HG03025 (cell line): ENCODE results near the gene ZBTB33.

Source experiments
- ATAC-seq: cut with Tn5 transposase; IDR thresholded peaks from one replicate; pipeline ENCODE4 v1.9.1; 2021; ENCODE audit warnings: mild to moderate bottlenecking, moderate library complexity; ENCODE audit not compliant: unreplicated experiment, low FRiP score

ZBTB33 gene

GRCh38 chrX:120262859-120263708 lies 12.5 kb downstream of the ZBTB33 start:
- ATAC-seq: no peak

DNA sequence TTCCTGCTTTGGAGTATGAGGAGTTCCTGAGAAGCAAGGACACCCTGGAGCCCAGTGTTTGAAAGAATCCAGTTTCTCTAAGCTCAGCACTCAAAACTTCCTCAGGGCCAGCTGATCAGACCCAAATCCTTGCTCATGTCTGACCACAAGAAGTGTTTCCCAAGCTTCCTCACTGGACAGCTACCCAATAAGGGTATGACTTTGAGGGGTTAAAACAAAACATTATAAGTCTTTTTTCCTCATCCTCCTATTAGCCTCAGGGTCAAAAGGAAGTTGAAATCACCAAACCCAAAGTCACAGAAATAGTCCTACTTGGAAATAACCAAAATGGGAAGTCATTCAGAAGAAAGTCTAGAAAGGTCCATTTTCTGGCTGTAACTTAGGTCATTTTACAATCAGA lies 13.7 kb downstream of the ZBTB33 start:
- ATAC-seq: no peak

GRCh38 chrX:120269373-120270035 lies 18.9 kb downstream of the ZBTB33 start:
- no peak for ATAC-seq

GRCh38 chrX:120270567-120270966 lies 20.0 kb downstream of the ZBTB33 start:
- no peak for ATAC-seq

DNA sequence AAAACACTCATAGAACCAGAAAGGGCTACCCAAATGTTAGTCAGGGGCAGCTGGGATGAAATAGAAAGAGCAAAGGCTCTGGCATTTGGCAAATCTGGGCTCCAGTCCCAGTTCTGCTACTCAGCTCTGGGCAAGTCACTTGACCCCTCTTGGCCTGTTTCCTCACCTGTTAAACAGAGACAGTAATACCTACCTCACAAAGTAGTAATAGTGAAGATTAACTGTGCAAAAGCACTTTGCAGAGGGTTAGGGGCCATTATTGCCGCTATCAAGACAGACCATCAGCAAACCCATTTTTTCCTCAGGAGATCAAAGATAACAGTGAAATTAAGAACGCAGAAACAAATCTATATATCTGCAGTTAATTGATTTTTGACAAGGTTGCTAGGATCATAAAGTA lies 20.6 kb downstream of the ZBTB33 start:
- ATAC-seq: no peak

- no peak for ATAC-seq
Measured at GRCh38 chrX:120274145-120274544, 23.5 kb downstream of the ZBTB33 start.

- no peak for ATAC-seq
Measured at GRCh38 chrX:120274958-120275357, 24.3 kb downstream of the ZBTB33 start.

DNA sequence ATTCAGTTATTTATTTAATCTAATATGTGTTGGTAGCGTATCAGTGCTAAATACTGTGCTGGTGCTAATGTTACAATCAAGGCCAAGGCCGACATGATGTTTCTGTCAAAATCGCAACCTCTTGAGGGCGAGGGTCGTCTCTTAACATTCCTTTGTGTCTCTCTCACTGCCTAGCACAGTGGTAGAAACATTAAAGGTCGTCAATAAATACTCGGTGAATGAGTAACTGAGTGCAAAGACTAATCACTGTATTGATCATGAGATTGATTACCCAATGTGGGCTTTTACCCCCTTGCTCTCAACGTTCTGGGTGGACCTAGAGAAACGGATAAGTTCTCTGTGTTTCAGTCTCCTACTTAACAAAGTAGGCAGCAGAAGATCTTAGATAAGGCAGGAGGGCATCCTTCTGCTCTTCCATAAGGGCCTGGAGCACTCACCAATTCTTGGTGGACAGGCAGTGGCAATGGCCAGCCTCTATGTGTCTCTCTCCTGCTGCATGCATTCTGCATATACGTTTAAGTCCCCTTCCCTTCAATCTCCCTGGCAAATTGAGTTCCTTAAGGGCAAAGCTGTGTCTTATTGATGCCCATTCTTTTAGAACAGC lies 30.5 kb downstream of the ZBTB33 start:
- no peak for ATAC-seq

- no peak for ATAC-seq
Measured at GRCh38 chrX:120281761-120282160, 31.1 kb downstream of the ZBTB33 start.

- ATAC-seq: no peak
Measured at GRCh38 chrX:120282697-120283096, 32.1 kb downstream of the ZBTB33 start.

- no peak for ATAC-seq
Measured at GRCh38 chrX:120286733-120287512, 36.3 kb downstream of the ZBTB33 start.

GRCh38 chrX:120287513-120288112 lies 37.0 kb downstream of the ZBTB33 start:
- no peak for ATAC-seq

DNA sequence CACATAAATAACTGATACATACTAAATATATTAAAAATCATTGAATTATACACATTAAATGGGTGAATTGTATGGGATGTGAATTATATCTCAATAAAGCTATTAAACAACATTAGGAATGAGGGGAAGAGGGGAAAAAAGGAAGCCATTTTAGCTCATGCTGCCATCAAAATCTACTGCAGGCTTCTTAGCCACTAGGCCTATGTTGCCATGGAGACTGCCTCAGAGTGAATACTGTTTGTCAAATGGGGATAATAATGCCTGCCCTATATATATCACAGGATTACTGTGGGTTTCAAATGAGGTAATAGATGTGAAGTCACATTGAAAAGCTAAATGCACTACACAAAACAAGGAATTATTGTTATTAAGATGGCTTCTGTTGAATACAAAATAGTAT lies 39.5 kb downstream of the ZBTB33 start:
- ATAC-seq: no peak

DNA sequence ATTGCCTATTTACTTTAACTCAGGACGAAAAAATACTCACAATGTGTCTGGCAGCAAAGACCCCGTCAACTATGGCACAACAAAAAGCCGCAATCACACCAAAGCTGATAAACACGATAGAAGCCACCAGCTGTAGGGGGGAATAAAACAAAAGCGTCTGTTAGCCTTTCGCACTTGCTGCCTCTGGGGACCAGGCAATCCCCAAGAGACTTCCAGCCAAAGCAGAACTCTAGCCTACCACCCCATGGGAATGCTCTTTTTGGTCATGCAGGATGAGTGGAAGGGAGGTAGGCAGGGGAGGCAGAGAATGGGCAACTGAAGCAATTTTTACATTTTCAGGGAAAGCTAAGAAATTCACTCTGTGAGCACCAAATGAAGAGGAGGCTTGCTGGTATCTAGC lies 40.6 kb downstream of the ZBTB33 start:
- no peak for ATAC-seq

DNA sequence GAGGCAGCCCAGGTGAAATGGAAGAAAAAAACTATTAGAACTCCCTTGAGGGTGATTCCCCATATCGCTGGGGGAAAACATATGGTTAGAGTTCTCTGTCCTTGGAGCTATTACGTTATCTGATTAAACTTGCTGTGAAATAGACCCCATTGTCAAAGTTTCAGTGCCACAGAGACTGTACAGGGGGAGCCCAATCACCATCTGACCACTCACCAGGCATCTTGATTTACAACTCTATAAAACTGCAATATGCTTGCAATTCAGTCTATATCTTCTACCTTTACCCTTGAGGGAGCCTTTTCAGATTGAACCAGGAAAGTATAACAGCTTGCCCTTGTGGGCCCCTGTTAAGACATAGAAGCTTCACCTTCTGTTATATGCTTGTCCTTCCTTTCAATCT lies 42.4 kb downstream of the ZBTB33 start:
- no peak for ATAC-seq

GRCh38 chrX:120294651-120295050 lies 44.0 kb downstream of the ZBTB33 start:
- ATAC-seq: no peak

DNA sequence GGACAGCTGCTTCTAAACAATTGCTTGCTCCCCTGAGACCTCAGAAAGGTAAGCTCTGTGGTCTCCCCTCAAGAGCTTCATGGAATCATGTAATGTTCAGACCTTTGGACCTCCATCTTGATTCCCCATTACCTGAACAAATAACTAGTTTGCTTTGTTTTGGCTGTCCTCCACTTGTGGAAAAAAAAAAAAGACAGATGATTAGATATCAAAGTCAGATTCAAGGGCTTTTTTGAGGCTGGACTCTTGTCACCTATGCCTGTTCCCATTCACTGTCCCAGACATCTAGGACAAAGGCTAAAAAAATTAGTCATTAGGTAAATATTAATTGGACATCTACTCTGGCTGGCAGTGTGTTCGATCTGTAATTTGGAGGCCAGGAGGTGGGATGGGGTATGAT lies 47.3 kb downstream of the ZBTB33 start:
- ATAC-seq: no peak

DNA sequence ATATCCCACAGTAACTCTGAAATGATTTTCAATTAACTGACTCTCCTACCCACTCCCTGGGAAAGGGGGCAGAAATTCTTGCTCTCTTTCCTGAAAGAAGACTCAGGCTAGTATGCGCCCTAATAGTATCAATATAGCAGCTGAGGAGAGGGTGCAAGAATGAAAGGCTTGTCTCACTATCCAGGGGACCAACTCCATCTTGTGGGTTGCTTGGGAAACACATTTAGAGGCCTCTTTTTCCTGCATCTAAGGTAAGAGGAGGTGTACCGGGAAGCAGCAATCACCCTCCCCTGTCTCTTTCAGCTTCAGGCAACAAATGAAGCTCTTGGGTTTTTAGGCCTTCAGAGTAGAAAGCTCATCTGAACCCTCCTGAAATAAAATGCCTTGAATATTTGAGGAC lies 49.3 kb downstream of the ZBTB33 start:
- ATAC-seq: no peak

DNA sequence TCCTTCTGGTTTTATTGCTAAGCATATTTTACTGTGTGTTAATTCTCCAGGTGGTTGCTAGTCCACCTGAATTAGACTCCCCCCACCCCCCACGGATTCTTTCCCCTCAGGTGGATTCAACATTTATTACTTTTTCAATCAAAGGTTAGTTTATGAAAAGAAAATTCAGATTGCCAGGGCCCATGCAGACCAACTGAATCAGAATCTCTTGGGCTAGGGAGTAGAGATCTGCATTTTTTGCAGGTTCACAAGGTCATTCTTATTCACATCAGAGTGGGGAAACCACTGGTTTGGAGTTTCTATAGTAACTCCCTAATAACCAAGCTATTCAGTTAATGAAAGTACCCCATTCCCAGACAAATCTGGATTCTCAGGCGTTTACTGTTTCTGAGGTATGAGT lies 50.9 kb downstream of the ZBTB33 start:
- no peak for ATAC-seq

DNA sequence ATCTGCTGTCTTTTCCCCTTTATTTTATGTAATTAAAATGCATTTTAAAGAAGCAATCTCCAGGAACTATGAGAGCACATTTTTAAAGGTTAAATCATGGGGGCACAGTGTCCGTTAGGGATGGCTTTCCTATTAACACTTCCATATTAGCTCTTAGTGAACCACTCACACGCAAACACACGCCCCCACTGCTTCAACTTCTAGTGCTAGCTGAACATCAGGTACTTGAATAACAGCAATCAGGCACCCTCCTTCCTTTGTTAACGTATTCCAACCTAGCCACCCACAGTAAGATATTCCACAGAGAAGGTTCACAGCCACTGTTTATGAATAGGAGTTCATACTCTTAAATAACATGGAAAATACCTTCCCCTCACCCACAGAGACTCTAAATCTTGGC lies 51.3 kb downstream of the ZBTB33 start:
- no peak for ATAC-seq
